Measurements from ENCODE around the gene ALDH7A1. TPM values are rescaled to one million over a fixed set of nuclear protein-coding genes. Genes with fewer than 3 reads are reported as not detected.
"Not testable (repeated sequence)": the region's sequence is repeated elsewhere in the genome, so short reads cannot be mapped to it uniquely, and the experiment has no call there.

The ALDH7A1 gene
- polyA plus RNA-seq, 1 donor: 191 TPM

DNA sequence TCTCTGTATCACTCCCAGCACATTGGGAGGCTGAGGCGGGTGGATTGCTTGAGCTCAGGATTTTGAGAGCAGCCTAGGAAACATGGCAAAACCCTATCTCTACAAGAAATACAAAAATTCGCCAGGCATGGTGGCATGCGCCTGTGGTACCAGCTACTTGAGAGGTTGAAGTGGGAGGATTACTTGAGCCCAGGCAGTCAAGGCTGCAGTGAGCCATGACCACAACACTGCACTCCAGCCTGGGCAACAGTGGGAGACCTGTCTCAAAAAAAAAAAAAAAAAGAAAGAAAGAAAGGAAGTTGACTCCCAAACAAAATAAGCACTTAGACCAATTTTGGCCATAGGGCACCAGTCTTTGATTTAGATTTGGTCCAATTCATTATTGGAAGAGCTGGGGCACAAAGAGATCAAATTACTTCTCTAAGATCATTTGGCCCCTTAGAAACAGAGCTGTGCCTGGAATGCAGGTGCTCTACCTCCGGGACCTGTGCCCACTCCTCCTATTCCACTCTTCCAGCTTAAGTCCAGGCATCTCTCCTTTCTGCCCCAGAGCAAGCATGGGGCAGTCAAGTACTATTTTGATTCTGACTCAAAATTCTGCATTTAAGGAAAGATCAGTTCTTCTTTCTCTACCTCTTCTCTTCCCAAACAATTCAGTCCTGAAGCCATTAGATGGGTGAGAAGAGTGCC is 59.0 kb downstream of the ALDH7A1 start:
- DNase-seq: no peak

- DNase-seq: no peak
Observed at GRCh38 chr5:126534553-126534952, 60.5 kb downstream of the ALDH7A1 start.

GRCh38 chr5:126531543-126532120 is 63.4 kb downstream of the ALDH7A1 start:
- no peak for DNase-seq

GRCh38 chr5:126527892-126528291 is 67.1 kb downstream of the ALDH7A1 start:
- DNase-seq: no peak

DNA sequence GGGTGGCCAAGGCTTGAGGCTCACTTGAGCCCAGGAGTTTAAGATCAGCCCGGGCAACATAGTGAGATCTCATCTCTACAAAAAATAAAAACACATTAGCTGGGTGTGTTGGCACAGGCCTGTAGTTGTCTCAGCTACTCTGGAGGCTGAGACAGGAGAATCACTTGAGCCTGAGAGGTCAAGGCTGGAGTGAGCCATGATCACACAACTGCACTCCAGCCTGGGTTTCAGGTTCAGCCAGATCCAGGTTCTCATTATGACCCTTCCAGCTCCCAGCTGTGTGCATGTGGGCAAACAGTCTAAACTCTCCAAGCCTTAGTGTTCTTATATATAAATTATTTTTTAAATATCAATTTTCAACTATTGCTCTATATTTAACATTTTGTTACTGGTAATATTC is 67.9 kb downstream of the ALDH7A1 start:
- DNase-seq: no peak

DNA sequence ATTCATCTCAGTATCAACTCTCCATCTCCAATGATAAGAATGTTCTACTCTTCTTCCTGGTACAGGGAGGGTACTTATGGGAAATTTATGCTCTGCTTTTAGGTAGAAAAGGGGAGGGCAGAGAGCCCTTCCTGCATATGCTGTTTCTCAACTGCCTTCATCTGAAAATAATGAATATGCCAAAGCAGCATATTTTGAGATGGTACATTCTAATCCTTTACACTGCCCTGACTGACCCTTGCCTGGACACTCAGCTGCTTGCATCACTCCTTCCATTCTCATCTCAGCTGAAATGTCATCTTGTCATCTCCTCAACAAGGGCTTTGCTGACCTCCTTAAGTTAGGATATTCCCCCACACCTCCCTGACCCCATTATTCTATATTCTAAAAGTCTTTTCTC is 68.5 kb downstream of the ALDH7A1 start:
- no peak for DNase-seq

DNA sequence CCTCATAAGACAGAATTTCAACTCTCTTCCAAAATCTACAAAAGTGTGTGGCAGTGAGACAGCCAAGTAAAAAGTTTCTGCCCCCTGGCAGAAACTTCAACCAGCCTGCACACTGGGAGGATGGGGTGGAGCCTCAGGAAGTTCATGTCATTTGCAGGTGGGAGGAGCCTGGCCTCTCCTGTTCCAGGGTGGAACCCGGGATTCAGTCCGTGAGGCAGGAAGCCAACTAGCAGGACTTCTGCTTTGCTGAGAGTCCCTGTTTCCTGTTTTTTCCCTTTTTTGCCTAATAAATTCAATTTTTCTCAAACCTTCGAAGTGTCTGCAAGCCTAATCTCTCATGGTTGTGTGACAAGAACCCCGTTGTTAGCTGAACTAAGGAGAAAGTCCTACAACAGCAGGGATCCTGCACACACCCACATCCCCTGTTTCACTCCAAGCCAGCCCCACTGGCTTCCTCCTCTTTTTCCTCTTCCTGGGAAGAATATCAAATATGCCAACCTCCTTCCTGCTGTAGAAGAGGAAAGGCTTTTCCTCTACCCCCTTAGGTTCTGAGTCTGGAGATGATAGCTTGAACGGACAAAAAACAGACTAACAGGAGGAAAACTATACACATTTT is 69.3 kb downstream of the ALDH7A1 start:
- DNase-seq: no peak

DNA sequence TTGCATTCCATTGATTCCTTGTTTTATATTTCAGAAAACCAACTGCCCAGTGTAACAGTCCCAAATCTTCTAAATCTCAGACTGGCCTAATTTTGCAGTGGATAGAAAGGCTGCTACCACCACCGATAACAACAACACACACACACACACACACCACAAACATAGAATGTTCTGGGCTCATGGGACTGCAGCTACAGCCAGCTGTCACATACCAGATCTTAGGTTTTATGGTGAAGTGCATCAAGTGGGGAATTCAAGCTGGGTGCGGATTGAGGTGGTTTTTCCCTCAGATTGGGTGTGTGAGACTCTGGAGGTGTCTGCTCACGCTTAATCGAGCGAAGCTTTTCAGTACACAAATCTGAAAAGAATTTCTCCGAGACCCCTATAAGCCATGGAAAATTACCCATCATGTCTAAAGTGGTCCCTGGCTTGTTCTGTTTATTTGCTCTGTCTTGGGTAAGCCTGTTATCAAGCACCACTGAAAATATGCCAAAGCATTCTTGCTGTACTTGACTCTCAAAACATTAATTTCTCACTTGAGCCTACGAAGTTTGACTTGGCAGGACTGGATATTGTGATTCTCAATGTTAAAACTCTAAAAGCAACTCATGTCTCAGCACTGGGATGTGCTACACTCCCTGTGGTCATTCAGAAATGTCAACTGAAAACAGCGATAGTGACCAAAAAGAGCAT is 71.1 kb downstream of the ALDH7A1 start:
- DNase-seq: no peak

DNA sequence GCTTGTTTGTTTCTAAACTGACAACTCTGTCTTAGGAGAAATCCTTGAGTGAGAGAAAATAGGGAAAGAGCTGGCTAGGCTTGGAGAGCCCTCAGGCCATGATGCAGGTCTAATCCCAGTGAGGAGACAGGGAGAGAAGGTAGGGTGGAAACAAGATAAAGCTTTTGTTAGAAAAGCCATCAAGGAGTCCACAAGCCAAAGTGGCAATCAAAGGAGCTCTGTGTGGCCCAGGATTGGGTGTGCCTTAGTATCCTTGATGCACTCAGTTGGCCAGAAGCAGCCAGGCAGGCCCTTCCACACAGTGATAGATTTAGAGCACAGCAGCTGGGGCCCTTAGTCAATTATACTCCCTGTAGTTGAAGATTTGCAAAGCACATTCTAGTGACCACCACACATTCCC is 73.9 kb downstream of the ALDH7A1 start:
- DNase-seq: no peak

DNA sequence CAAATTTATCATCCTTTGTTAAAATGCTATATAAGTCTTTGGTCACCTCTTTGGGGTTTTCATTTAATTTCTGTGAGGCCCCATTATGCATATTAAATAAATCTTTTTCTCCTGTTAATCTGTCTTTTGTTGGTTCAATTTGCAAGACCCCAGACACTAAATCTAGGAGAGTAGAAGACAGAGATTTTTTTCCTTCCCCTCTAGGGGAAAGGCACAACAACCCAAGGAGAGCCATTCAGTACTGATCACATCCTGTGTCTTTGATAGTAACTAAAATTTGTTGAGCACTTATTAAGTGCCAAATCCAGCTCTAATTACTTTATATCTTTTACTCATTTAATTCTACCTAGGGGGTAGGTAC is 74.4 kb downstream of the ALDH7A1 start:
- no peak for DNase-seq

GRCh38 chr5:126519637-126520592 is 75.1 kb downstream of the ALDH7A1 start:
- no peak for DNase-seq

DNA sequence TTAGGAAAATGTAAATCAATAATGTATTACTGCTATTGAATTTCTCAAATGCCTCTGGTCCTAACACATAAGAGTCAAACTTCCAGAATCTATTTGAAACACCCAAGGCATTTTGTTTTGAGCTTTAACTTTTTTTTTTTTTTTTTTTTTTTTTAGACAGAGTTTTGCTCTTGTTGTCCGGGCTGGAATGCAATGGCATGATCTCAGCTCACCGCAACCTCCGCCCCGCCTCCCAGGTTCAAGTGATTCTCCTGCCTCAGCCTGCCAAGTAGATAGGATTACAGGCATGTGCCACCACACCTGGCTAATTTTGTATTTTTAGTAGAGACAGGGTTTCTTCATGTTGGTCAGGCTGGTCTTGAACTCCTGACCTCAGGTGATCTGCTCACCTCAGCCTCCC is 75.8 kb downstream of the ALDH7A1 start:
- DNase-seq: not testable (repeated sequence)

DNA sequence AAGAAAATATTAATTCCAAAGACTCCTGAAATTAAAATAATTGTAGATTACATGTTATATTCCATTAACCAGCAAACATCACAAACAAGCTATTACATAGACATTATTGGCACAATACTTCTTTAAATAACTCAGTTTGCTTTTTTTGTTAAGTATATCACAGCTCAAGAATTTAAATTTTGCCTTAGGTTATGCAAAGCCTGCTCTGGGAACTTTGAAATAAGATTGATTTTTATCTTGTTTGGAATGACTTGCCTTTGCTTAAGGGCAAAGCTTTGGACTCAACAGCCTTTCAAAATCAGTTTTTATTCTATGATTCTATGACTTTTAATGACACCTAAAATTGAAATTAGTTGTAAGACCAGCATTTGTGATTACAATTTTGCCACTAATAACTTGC is 78.2 kb downstream of the ALDH7A1 start:
- no peak for DNase-seq

DNA sequence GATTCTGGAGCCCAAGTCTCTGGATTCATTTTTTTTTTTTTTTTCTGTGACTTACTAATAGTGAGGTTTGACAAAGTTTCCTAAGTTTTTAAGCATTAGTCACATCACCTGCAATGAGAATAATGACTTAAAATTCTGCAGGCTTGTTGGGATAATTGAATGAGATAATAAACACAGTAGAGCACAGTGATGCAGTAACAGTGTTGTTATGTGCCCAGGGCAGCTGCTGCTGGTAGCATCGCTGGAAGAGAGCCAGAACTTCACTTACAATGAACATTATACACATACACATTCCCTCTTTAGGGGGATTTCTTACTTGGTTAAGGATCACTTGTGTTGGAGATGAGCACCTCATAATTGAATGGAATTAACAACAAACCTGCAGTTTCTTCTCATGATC is 78.9 kb downstream of the ALDH7A1 start:
- DNase-seq: no peak

DNA sequence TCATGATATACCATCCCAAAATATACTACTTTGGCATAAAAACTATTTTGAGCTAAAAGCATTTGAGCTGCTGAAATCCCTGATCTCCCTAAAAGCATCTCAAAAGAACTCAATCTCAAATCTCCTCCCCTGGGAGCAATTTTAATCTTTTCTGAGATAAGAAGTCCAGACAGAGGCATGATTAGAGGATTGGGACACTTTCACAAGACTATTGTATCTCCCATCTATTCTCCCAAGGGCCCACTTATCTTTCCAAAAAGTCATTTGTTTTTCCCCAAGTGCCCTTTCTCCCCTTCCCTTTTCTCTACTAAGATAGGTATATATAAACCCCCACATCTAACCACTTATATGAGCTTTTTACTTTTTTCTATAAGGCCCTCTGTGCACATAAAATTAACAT is 79.7 kb downstream of the ALDH7A1 start:
- no peak for DNase-seq

- DNase-seq: no peak
Observed at GRCh38 chr5:126514558-126515141, 80.4 kb downstream of the ALDH7A1 start.

- DNase-seq: no peak
Observed at GRCh38 chr5:126514131-126514557, 80.9 kb downstream of the ALDH7A1 start.

- DNase-seq: no peak
Observed at GRCh38 chr5:126513703-126514102, 81.3 kb downstream of the ALDH7A1 start.

GRCh38 chr5:126513302-126513701 is 81.7 kb downstream of the ALDH7A1 start:
- no peak for DNase-seq

- DNase-seq: no peak
Observed at GRCh38 chr5:126512451-126512850, 82.6 kb downstream of the ALDH7A1 start.

DNA sequence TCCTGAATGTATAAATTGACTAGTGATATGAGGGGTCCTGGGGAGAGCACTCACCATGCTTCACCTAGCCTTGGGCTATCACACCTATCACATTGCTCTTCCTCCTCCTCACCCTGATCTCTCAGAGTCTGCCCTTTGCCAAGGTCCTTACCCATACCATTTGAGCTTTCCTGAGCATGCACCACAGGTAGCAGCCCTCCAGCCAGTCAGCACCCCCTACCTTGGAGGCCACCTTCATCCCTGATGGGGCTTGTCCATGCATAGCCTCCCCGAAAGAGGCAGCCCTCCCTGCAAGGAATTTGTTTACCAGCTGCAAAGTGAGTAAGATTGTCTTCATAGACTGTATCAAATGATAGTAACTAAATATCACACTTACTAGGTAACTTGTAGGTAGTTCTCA is 83.1 kb downstream of the ALDH7A1 start:
- DNase-seq: no peak

GRCh38 chr5:126509339-126509738 is 85.7 kb downstream of the ALDH7A1 start:
- no peak for DNase-seq

Data from left kidney (tissue), 2 donors.